LNCaP clone FGC (cell line): Measurements from ENCODE around the gene B4GALT2.
A peak's percentile ranks its signal among the peaks of the same experiment; 100 is the strongest.

Experiments used
- DNase-seq: peaks from one replicate; pipeline ENCODE4 v3.0.0-alpha.2; 2011; ENCODE audit warnings: low read depth
- H3K4me3 ChIP-seq: 2 replicates; pipeline ENCODE4 v1.5.1; 2011; ENCODE audit warnings: mild to moderate bottlenecking, low read depth, low read length, control low read depth
- TF ChIP-seq, protein P1 (sequence below): IDR thresholded peaks from 2 replicates; pipeline ENCODE4 v1.5.1; 2012; ENCODE audit warnings: mild to moderate bottlenecking; ENCODE audit not compliant: control insufficient read depth, insufficient read depth; ENCODE audit errors: extremely low read depth

Gene B4GALT2

GRCh38 chr1:43934101-43934985 lies 44.7 kb upstream of the B4GALT2 start:
- no peak overlapping the region for H3K4me3 ChIP-seq
- TF ChIP-seq, protein P1, sequence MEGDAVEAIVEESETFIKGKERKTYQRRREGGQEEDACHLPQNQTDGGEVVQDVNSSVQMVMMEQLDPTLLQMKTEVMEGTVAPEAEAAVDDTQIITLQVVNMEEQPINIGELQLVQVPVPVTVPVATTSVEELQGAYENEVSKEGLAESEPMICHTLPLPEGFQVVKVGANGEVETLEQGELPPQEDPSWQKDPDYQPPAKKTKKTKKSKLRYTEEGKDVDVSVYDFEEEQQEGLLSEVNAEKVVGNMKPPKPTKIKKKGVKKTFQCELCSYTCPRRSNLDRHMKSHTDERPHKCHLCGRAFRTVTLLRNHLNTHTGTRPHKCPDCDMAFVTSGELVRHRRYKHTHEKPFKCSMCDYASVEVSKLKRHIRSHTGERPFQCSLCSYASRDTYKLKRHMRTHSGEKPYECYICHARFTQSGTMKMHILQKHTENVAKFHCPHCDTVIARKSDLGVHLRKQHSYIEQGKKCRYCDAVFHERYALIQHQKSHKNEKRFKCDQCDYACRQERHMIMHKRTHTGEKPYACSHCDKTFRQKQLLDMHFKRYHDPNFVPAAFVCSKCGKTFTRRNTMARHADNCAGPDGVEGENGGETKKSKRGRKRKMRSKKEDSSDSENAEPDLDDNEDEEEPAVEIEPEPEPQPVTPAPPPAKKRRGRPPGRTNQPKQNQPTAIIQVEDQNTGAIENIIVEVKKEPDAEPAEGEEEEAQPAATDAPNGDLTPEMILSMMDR = peak; percentile 78
- DNase-seq = no peak

DNA sequence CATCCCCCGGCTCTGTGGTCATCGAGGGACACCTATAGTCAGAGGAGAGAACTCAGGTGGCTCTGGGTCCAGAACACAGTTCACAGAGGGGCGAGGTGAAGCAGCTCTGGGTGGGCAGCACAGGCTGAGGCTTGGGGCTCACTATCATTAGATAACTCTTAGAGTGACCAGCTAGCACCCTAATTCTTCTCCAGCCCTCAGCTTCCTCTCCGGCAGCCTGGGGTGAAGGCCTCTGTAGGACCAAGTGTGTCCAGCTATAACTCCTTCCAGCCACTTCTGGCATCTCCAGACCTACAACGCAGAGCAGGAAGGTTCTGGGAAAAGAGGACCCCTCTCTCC lies 44.1 kb upstream of the B4GALT2 start:
- peak overlapping the region; percentile 69 for H3K4me3 ChIP-seq
- TF ChIP-seq, protein P1 = no peak
- DNase-seq = no peak

- DNase-seq = peak; percentile 91
- H3K4me3 ChIP-seq = peak overlapping the region; percentile 69
- TF ChIP-seq, protein P1 = no peak
These were observed 43.1 kb upstream of the B4GALT2 start for GRCh38 chr1:43935711-43936427.

DNA sequence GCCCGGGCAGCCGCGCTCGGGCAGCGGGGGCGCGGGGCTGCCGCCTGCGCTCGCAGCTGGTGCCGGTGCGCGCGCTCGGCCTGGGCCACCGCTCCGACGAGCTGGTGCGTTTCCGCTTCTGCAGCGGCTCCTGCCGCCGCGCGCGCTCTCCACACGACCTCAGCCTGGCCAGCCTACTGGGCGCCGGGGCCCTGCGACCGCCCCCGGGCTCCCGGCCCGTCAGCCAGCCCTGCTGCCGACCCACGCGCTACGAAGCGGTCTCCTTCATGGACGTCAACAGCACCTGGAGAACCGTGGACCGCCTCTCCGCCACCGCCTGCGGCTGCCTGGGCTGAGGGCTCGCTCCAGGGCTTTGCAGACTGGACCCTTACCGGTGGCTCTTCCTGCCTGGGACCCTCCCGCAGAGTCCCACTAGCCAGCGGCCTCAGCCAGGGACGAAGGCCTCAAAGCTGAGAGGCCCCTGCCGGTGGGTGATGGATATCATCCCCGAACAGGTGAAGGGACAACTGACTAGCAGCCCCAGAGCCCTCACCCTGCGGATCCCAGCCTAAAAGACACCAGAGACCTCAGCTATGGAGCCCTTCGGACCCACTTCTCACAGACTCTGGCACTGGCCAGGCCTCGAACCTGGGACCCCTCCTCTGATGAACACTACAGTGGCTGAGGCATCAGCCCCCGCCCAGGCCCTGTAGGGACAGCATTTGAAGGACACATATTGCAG lies 42.4 kb upstream of the B4GALT2 start:
- peak overlapping the region; percentile 69 for H3K4me3 ChIP-seq
- TF ChIP-seq, protein P1 = peak; percentile 21
- DNase-seq = no peak

GRCh38 chr1:43937179-43937865 lies 41.7 kb upstream of the B4GALT2 start:
- TF ChIP-seq, protein P1 = no peak
- DNase-seq = no peak
- peak overlapping the region; percentile 69 for H3K4me3 ChIP-seq

DNA sequence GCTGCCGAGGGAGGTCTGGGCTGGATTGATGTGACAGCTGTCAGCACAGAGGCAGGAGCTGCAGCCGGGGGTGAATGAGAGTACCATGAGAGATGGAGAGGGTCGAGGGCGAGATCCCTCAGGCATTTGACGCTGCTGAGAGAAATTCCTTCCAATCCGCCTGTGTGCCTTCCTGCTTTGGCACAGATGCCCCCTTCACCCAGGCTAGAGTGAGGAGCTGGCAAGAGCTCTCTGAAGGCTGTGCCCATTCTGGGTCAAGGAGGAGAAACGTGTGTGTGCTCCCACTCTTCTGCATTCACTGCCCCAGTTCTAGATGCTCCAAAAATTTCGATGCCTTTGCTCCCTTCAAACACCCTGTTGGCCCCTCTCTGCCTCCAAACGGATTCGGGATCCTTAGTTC lies 40.6 kb upstream of the B4GALT2 start:
- H3K4me3 ChIP-seq = no peak overlapping the region
- TF ChIP-seq, protein P1 = no peak

More for the DNA sequence above, 40.6 kb upstream of the B4GALT2 start:
- no peak for DNase-seq
